Measurements from ENCODE around the gene KIRREL1. TPM values are rescaled to one million over a fixed set of nuclear protein-coding genes. Genes with fewer than 3 reads are reported as not detected.
A peak's percentile ranks its signal among the peaks of the same experiment; 100 is the strongest.

The KIRREL1 gene
- total RNA-seq: 10 to 100 TPM in 2 of 3 donors, 1 to 10 TPM in 1; 3.4 to 29.5 (median 13.5) TPM
- long read RNA-seq, donor 1, partial matches to known transcripts: 0 of 9 reads
- long read RNA-seq, donor 1, other reads (novel, unspliced or antisense): 7 of 9 reads
- long read RNA-seq, donor 2: 0 reads

DNA sequence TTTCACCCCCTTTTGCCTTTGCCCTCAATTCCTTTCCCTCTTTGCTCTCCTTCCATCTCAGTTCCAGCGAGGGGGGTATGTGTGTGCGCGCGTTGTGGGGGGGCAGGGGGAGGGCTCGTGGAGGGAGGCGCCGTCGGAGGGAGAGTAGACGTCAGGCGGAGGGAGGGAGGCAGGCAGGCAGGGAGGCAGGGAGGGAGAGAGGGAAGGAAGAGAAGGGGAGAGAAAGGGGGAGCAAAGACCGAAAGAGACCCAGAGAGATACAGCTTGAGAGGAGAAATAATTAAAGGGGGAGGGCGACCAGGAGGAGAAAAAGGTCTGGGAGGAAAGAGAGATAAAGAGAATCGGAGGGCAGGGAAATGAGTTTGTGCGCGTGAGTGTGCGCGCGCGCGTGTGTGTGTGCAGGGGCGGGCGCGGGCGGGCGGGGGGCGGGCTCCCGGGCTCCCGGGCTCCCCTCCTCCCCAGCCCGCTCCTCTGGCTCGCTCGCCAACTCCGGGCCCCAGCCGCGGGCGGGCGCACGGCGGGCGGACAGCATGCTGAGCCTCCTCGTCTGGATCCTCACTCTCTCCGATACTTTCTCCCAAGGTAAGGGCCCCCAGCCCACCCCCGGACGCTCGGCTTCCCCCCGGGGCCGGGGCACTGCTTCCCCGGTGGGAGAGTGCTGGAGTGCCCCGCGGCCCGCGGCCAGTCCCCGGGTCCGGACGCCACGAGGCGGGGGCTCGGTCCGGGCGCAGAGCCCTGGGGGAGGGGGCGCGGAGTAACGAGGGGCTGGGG lies at the start of gene KIRREL1:
TSS of gene KIRREL1 (plus strand) at position 499 of the 771 bp plus-strand sequence. CDS start at position 531, 32 bp downstream.
- peaks cover 2% of the 10 kb centered on the region for H3K4me1 ChIP-seq (ENCODE audit: low read depth)
- peak within 1 kb of the TSS; percentile 20 for H3K4me3 ChIP-seq
- TF ChIP-seq, protein P1, sequence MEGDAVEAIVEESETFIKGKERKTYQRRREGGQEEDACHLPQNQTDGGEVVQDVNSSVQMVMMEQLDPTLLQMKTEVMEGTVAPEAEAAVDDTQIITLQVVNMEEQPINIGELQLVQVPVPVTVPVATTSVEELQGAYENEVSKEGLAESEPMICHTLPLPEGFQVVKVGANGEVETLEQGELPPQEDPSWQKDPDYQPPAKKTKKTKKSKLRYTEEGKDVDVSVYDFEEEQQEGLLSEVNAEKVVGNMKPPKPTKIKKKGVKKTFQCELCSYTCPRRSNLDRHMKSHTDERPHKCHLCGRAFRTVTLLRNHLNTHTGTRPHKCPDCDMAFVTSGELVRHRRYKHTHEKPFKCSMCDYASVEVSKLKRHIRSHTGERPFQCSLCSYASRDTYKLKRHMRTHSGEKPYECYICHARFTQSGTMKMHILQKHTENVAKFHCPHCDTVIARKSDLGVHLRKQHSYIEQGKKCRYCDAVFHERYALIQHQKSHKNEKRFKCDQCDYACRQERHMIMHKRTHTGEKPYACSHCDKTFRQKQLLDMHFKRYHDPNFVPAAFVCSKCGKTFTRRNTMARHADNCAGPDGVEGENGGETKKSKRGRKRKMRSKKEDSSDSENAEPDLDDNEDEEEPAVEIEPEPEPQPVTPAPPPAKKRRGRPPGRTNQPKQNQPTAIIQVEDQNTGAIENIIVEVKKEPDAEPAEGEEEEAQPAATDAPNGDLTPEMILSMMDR (IDR thresholded peaks at IDR 0.05): no peak
- ATAC-seq (peak; percentile 75), DNase-seq (peak in 2 of 3 donors; percentile 51 to 69)
- no peaks in the 10 kb centered on the region for H3K36me3 ChIP-seq (ENCODE audit: low read depth)
- intact Hi-C loops (cut with DNase I, micrococcal nuclease): loop anchor here (5.0 kb wide), 2 partner anchors 44 to 94 kb away; no protein-coding TSS in a partner anchor
- H3K9me3 ChIP-seq: no peaks in the 10 kb centered on the region

DNA sequence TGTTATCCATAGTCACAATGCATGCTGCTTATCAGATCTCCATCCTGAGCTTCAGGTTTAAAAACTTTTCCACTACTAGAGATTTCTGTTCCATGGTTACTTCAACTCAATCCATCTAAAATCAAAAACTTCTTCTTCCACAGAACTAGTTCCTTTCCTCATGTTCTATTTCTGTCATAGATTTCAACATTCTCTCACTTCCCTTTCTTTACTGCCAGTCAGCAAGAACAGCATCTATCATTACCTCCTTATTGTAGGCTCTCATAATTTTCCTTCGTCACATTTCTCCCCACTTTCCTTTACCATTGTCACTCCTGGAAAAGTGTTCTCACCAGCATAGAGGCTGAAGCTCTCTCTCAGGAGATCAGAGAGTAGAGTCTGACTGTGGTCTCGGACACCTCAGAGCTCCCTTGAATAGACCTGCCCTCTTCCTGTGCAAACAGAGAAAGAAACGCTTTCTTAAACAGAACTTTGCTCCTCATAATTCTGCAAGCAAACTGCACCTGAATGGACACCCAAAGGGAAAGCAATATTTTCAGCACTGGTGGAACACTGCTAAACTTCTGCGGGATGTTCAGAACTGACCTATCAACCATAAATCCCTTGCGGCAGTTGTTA lies 48.7 kb upstream of the KIRREL1 start:
- DNase-seq (no peak), ATAC-seq (peak; percentile 70)
- H3K36me3 ChIP-seq (ENCODE audit: low read depth): no peaks in the 10 kb centered on the region
- no peaks in the 10 kb centered on the region for H3K4me1 ChIP-seq (ENCODE audit: low read depth)
- TF ChIP-seq, protein P1 (IDR thresholded peaks at IDR 0.05): no peak
- intact Hi-C loops (cut with DNase I, micrococcal nuclease): no loop called here
- H3K9me3 ChIP-seq: no peaks in the 10 kb centered on the region
- no peak overlapping the region for H3K4me3 ChIP-seq

DNA sequence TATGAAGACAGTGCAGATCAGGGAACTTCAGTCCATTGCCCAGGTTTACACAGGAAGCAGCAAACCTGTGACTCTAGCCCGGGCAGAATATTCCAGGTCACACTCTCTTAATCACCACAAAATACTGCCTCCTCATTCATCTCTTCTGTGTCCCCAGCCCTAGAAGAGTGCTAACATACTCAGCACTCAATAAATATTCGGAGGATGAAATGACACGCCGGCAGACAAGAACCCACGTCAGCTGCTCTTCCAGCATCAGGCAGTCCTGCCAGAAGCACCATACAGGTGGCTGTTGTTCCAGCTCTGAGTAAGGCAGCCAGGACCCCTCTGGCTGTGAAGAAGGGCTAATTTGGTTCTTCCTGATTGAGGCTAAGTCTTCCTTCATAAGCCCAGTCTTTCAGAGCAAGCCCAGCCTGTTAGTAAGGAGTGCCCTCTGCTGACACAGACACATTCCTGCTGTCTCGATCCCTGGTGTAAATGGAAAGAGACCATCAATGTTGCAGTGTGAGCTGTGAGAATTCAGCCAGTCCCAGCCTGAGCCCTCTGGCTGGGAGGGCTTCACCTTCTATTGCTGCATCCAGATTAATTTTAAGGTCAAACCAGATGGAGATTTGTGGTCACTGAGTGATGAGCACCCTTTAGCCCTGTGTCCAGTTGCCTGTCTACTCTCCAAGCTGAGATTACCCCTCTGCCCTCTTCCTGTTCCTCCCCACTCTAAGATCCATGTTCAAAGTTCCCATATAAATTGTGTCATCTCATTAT lies 45.0 kb upstream of the KIRREL1 start:
- ATAC-seq (peak; percentile 72), DNase-seq (peak in 1 of 3 donors; percentile 63)
- TF ChIP-seq, protein P1 (IDR thresholded peaks at IDR 0.05): peak; percentile 27
- H3K4me3 ChIP-seq: no peak overlapping the region
- H3K36me3 ChIP-seq (ENCODE audit: low read depth): no peaks in the 10 kb centered on the region
- intact Hi-C loops (cut with DNase I, micrococcal nuclease): loop anchor here in 1 of 2 donors (2.0 kb wide), 1 partner anchor 70 kb away; no protein-coding TSS in a partner anchor
- H3K9me3 ChIP-seq: no peaks in the 10 kb centered on the region
- no peaks in the 10 kb centered on the region for H3K4me1 ChIP-seq (ENCODE audit: low read depth)

DNA sequence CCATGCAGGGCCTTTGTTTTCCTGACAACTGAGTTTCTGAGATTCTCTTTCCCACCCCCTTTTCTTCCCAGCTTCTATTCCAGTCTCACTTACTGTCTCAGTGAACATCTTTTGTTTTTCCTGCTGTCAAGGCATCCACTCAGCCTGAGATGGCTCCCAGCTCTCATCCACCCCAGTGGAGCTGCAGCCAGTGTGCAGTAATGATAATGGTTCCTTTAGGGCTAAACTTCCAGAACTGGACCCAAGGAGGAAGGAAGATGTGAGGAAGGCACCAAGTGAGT lies 44.4 kb upstream of the KIRREL1 start:
- Histone ChIP-seq H3K36me3 (ENCODE audit: low read depth) (no peaks in the 10 kb centered on the region), H3K4me1 (ENCODE audit: low read depth) (no peaks in the 10 kb centered on the region), H3K9me3 (no peaks in the 10 kb centered on the region), H3K4me3 (no peak overlapping the region)
- TF ChIP-seq, protein P1 (IDR thresholded peaks at IDR 0.05): no peak
- ATAC-seq (no peak), DNase-seq (no peak)
- intact Hi-C loops (cut with DNase I, micrococcal nuclease): loop anchor here in 1 of 2 donors (2.0 kb wide), 1 partner anchor 70 kb away; no protein-coding TSS in a partner anchor

DNA sequence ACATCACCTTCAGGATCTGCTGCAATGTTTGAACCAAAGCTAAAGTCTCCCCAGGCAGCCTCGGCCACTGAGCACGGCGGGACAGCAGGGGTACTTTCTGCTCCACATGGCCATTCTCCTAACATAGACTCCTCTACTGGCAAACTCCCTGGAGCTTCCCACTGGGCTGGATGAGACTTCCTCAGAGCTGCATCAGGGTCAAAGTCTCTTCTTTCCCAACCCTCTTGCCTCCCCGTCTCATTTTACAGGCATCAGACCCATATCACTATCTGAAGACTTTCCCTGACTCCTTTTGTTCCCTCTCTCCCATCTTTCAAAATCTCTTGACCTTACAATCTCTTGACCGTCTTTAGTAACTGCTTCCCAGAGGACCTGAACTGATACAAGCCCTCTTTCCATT lies 42.2 kb upstream of the KIRREL1 start:
- intact Hi-C loops (cut with DNase I, micrococcal nuclease): no loop called here
- Histone ChIP-seq H3K4me1 (ENCODE audit: low read depth) (no peaks in the 10 kb centered on the region), H3K9me3 (no peaks in the 10 kb centered on the region), H3K4me3 (no peak overlapping the region), H3K36me3 (ENCODE audit: low read depth) (no peaks in the 10 kb centered on the region)
- peak; percentile 58 for ATAC-seq
- TF ChIP-seq, protein P1 (IDR thresholded peaks at IDR 0.05): no peak
- DNase-seq: no peak

All from mucosa of descending colon (tissue), 3 donors.